Calu3 (cell line): Measurements from ENCODE around the gene FAM174C. TPM values are rescaled to one million over a fixed set of nuclear protein-coding genes. Genes with fewer than 3 reads are reported as not detected.

Experiments
- BruUV-seq: library from RNA; stranded (reverse); fragments of 400-500 nt; replicated peaks from 2 replicates; lab custom pipeline; 2021; lab: Mats Ljungman, UMichigan
- CTCF ChIA-PET: fragments of 300-600 bp; sonication (Branson Sonifier 250); formaldehyde crosslinking; loops from one replicate; lab custom pipeline; 2022; ENCODE audit warnings: antibody characterized with exemption; lab: Charles Lee
- DNase-seq: peaks from one replicate; pipeline ENCODE4 v3.0.0; 2022
- H3K27ac Mint-ChIP-seq: one replicate; pipeline ENCODE4 v1.8.0; 2022; ENCODE audit warnings: mixed read lengths; ENCODE audit not compliant: unreplicated experiment
- H3K27me3 Mint-ChIP-seq: one replicate; pipeline ENCODE4 v1.8.0; 2022; ENCODE audit warnings: mixed read lengths; ENCODE audit not compliant: unreplicated experiment
- H3K36me3 Mint-ChIP-seq: one replicate; pipeline ENCODE4 v1.8.0; 2022; ENCODE audit warnings: mild to moderate bottlenecking, moderate library complexity, mixed read lengths; ENCODE audit not compliant: insufficient read depth, unreplicated experiment
- H3K4me1 Mint-ChIP-seq: one replicate; pipeline ENCODE4 v1.8.0; 2022; ENCODE audit warnings: mild to moderate bottlenecking, low read depth, mixed read lengths; ENCODE audit not compliant: unreplicated experiment
- H3K4me3 Mint-ChIP-seq: one replicate; pipeline ENCODE4 v1.8.0; 2022; ENCODE audit warnings: mild to moderate bottlenecking, low read depth, moderate library complexity, mixed read lengths; ENCODE audit not compliant: unreplicated experiment
- H3K9me3 Mint-ChIP-seq: one replicate; pipeline ENCODE4 v1.8.0; 2022; ENCODE audit warnings: low read depth, mixed read lengths; ENCODE audit not compliant: unreplicated experiment
- intact Hi-C: fragments of 100-400 bp; cut with micrococcal nuclease; formaldehyde crosslinking; loops from one replicate; pipeline ENCODE4 v1.10.0; 2022; ENCODE audit not compliant: unreplicated experiment
- total RNA-seq: library from RNA; stranded (reverse); gene quantifications from 2 replicates; pipeline ENCODE4 v1.2.3, GENCODE V29; 2022
- TF ChIP-seq, protein P1 (sequence below): fragments of 200-600 bp; IDR thresholded peaks from one replicate; pipeline ENCODE4 v1.8.0; 2022; ENCODE audit warnings: antibody characterized with exemption; ENCODE audit not compliant: unreplicated experiment

The FAM174C gene
- total RNA-seq, 1 experiment from 2014 or later: 34.4 TPM

DNA sequence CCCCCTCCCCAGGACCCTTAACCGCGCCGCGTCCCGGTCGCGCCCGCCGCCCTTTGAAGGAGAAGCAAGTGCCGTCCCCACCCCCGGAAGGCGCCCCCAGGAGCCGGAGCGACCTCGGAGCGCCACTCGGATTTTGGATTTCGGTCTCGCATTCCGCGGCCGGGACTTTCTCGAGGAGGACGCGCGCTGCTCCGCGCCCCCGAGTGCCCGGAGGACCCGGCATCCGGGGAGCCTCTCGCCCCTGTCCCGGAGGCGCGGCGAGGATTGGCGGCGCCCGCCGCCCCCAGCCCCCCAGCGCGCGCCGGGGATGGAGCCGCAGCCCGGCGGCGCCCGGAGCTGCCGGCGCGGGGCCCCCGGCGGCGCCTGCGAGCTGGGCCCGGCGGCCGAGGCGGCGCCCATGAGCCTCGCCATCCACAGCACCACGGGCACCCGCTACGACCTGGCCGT lies 25.3 kb upstream of the FAM174C start:
- TF ChIP-seq, protein P1, sequence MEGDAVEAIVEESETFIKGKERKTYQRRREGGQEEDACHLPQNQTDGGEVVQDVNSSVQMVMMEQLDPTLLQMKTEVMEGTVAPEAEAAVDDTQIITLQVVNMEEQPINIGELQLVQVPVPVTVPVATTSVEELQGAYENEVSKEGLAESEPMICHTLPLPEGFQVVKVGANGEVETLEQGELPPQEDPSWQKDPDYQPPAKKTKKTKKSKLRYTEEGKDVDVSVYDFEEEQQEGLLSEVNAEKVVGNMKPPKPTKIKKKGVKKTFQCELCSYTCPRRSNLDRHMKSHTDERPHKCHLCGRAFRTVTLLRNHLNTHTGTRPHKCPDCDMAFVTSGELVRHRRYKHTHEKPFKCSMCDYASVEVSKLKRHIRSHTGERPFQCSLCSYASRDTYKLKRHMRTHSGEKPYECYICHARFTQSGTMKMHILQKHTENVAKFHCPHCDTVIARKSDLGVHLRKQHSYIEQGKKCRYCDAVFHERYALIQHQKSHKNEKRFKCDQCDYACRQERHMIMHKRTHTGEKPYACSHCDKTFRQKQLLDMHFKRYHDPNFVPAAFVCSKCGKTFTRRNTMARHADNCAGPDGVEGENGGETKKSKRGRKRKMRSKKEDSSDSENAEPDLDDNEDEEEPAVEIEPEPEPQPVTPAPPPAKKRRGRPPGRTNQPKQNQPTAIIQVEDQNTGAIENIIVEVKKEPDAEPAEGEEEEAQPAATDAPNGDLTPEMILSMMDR: no peak
- H3K4me1 Mint-ChIP-seq: no peaks in the 10 kb centered on the region
- no peaks in the 10 kb centered on the region for H3K9me3 Mint-ChIP-seq
- BruUV-seq: TSS peak; percentile 15
- H3K27me3 Mint-ChIP-seq: no peaks in the 10 kb centered on the region
- CTCF ChIA-PET: no interaction called here
- H3K36me3 Mint-ChIP-seq: peaks cover 63% of the 10 kb centered on the region
- no peak overlapping the region for H3K27ac Mint-ChIP-seq
- H3K4me3 Mint-ChIP-seq: peak overlapping the region; percentile 70
- intact Hi-C loops: no loop called here
- no peak for DNase-seq

DNA sequence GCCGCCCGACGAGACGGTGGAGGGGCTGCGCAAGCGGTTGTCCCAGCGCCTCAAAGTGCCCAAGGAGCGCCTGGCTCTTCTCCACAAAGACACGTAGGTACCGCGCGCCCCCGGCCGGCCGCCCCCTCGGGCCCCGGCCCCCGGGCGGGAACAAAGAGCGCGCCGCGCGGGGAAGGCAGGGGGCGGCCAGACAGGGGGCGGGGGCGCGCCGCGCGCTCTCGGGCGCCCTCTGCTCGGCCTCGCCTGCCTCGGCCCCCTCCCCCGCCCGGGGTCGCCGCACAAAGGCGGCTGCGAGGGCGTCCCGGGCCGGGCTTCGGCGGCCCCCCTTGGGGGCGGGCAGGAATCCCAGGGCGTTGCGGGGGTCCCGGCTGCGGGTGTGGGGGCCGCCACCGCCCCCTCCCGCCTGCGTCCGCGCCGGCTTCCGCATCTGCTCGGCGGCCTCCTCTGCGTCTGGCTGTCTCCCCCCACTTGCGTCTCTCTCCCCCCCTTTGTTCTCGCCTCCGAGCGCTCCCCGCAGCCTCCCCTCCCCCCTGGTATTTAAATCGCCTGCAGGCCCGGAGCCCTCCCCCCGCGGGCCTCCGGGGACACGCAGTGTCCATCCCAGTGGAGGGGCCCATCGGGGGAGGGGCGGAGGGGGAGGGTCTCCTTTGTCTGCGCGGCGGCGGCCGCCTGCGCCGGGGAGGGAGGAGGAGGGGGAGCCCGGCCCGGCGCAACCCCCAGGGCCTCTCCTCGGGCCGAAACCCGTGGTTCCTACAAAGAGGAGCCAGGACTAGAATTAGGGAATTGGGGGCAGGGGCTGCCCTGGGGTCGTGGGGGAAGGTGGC lies 24.7 kb upstream of the FAM174C start:
- peak overlapping the region; percentile 88 for H3K4me3 Mint-ChIP-seq
- BruUV-seq: no TSS peak
- DNase-seq: no peak
- CTCF ChIA-PET: no interaction called here
- H3K36me3 Mint-ChIP-seq: peaks cover 69% of the 10 kb centered on the region
- H3K27ac Mint-ChIP-seq: peak overlapping the region; percentile 93
- TF ChIP-seq, protein P1: no peak
- intact Hi-C loops: no loop called here
- no peaks in the 10 kb centered on the region for H3K9me3 Mint-ChIP-seq
- H3K4me1 Mint-ChIP-seq: no peaks in the 10 kb centered on the region
- H3K27me3 Mint-ChIP-seq: no peaks in the 10 kb centered on the region

DNA sequence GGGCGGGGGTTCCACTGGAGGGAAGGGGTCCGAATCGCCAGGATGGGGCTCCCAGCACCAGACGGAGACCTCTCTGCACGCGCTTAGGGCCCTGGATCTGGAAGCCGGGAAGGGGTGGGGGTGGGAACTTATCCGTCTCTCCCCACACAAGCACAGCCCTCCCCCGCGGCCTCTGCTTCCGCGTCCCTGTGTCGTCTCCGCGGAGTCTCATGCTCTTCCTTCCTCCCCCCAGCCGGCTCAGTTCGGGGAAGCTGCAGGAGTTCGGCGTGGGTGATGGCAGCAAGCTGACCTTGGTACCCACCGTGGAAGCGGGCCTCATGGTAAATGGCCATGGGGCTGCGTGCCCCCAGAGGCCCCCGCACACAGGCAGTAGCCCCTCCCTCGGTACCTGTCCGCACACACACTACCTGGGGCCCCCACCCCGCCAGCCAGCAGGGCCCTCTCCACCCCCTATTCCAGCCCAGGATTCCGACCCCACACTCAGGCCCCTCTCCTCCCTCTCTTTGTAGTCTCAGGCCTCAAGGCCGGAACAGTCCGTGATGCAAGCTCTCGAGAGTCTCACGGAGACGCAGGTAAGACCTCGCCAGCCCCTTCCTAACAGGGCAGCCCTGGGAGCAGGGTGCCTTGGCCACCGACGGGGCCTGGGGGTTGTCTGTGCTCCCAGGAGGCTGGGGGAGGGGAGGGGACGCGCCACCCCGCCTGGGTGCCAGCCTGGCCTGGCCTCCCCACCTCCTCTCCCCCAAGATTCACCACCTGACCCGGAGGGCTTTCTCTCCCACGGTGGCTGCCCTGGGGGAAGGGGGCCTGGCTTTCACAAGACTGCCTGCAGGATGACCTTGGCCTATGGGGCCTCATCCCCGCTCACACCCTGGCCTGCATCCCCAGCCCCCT lies 23.8 kb upstream of the FAM174C start:
- Mint-ChIP-seq H3K9me3 (no peaks in the 10 kb centered on the region), H3K4me1 (no peaks in the 10 kb centered on the region), H3K27me3 (no peaks in the 10 kb centered on the region), H3K27ac (peak overlapping the region; percentile 93), H3K4me3 (peak overlapping the region; percentile 88), H3K36me3 (peaks cover 78% of the 10 kb centered on the region)
- TF ChIP-seq, protein P1: no peak
- intact Hi-C loops: no loop called here
- no peak for DNase-seq
- CTCF ChIA-PET: no interaction called here
- TSS peak; percentile 43 for BruUV-seq

DNA sequence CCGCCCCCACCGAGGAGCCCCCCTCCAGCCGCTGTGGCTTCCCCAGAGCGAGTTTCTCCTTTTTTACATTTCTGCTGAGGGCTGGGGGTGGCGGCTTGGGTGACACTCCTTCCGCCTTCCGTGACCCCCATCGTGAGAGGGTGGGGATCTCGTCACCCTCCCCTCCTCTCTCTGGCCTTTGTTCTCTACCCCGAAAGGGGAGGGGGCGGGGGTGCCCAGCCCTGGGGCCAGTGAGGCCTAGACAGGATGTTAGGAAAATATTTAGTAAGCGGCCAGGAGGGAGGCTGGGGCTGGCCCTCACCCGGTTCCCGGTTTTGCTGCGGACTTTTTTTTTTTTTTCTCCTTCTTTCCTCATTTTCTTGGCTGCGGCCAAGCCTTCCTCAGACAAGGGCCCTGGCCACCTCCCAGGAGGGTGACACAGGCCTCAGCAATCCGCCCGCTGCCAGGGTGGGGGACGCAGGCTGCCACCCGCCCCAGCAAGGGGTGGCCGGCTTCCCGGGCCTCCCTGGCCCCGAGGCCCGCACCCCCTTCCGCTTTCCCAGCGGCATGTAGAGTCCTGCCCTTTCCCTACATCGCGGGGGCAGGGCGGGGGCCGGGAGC lies 23.0 kb upstream of the FAM174C start:
- Mint-ChIP-seq H3K27me3 (no peaks in the 10 kb centered on the region), H3K36me3 (peaks cover 84% of the 10 kb centered on the region), H3K27ac (peak overlapping the region; percentile 93), H3K4me1 (peaks cover under 1% of the 10 kb centered on the region), H3K9me3 (no peaks in the 10 kb centered on the region), H3K4me3 (peak overlapping the region; percentile 88)
- TF ChIP-seq, protein P1: no peak
- CTCF ChIA-PET: interaction anchor here (0.7 to 1.7 kb wide), 3 partner anchors 8 to 495 kb away, joined by 3 to 9 read pairs (median 9); no protein-coding TSS in a partner anchor
- intact Hi-C loops: no loop called here
- peak; percentile 78 for DNase-seq
- no TSS peak for BruUV-seq
